Right ventricle myocardium superior (tissue), 1 donor: Measurements from ENCODE around the gene C19orf73. TPM values are rescaled to one million over a fixed set of nuclear protein-coding genes. Genes with fewer than 3 reads are reported as not detected.
A peak's percentile ranks its signal among the peaks of the same experiment; 100 is the strongest.
"Not testable (repeated sequence)": the region's sequence is repeated elsewhere in the genome, so short reads cannot be mapped to it uniquely, and the experiment has no call there.

ENCODE experiments used
- ATAC-seq: fragments of 200-7000 bp; cut with Tn5 transposase; one replicate; pipeline ENCODE4 v1.9.1; 2020; ENCODE audit warnings: mild to moderate bottlenecking; ENCODE audit not compliant: poor library complexity
- DNase-seq: peaks from one replicate; pipeline ENCODE4 v3.0.0-alpha.2; 2020
- intact Hi-C: fragments of 100-400 bp; cut with DNase I; formaldehyde crosslinking; loops from one replicate; pipeline ENCODE4 v1.11.2; 2022
- total RNA-seq: library from RNA; stranded (reverse); fragmentation: NEBNext Ultra II Directional; extraction: Animal tissue kit (Norgen Biotek cat#: 25700); gene quantifications from one replicate; pipeline ENCODE4 v1.2.1, GENCODE V29; 2021
- donor health status: DM: no; HTN: yes; CAD: no; lungs with severe emphysema.

C19orf73 gene
- total RNA-seq, 1 donor from 2014 or later: 1.3 TPM

GRCh38 chr19:49150106-49150943 lies 31.4 kb upstream of the C19orf73 start:
- DNase-seq (peak; percentile 88), ATAC-seq (peak; percentile 71)
- intact Hi-C loops: no loop called here

DNA sequence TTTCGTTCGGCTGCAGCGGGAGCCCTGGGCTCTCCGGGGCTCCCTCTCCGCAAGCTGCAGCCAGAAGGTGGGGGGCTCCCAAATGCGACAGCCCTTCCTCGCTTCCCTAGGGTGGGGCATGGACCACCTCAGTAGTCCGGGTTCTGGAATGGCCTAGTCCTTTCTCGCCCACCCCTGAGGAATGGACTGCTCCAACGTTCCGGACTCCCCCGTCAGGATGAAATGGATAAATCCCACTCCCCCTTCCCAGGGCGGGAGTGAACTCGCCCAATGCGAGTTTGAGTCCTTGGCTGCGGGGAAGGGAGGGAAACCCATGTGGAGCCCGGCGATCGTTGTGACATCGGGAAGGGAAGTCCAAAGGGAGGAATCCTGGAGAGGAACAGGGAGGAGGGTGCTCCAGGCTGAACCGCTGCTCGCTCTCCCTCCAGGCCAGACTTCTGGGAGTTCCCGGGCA lies 30.7 kb upstream of the C19orf73 start:
- ATAC-seq: peak; percentile 52
- intact Hi-C loops: loop anchor here (5.0 kb wide), 1 partner anchor 52 kb away; no protein-coding TSS in a partner anchor
- DNase-seq: peak; percentile 78

DNA sequence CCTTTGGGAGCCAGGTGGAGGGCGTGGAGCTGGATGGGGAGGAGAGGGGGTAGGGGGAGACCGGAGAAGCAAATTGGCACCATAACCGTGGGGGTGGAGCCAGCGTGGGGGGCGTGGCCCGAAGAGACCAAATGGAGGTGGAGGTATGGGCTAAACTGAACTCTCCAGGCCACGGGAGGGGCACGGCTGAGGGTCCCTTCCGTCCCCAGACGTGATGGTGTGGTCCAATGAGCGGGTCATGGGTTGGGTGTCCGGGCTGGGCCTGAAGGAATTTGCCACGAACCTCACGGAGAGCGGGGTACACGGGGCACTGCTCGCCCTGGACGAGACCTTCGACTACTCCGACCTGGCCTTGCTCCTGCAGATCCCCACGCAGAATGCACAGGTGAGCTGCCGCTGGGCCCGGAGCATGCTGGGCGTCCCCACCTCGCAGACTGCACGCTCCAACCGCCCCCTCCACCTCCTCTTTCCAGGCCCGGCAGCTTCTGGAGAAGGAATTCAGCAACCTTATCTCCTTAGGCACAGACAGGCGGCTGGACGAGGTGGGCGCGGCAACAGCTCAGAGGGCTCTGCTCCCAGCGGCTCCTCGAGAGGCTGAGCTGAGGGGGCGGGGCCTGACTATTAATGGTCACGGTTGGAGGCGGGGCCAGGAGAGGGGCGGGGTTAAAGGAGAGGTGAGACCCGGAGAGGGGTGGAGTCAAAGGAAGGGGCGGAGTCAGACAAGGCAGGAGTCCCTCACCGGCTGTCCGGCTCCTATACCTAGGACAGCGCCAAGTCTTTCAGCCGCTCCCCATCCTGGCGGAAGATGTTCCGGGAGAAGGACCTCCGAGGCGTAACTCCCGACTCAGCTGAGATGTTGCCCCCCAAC lies 30.1 kb upstream of the C19orf73 start:
- intact Hi-C loops: loop anchor here (5.0 kb wide), 1 partner anchor 52 kb away; no protein-coding TSS in a partner anchor
- peak; percentile 98 for DNase-seq
- peak; percentile 77 for ATAC-seq

- intact Hi-C loops: loop anchor here (5.0 kb wide), 1 partner anchor 51 kb away; no protein-coding TSS in a partner anchor
- ATAC-seq (no peak), DNase-seq (peak; percentile 52)
These were observed 29.2 kb upstream of the C19orf73 start for GRCh38 chr19:49148044-49148682.

GRCh38 chr19:49146408-49146770 lies 27.4 kb upstream of the C19orf73 start:
- intact Hi-C loops: loop anchor here (5.0 kb wide), 1 partner anchor 49 kb away; no protein-coding TSS in a partner anchor
- ATAC-seq, DNase-seq: not testable (repeated sequence)

DNA sequence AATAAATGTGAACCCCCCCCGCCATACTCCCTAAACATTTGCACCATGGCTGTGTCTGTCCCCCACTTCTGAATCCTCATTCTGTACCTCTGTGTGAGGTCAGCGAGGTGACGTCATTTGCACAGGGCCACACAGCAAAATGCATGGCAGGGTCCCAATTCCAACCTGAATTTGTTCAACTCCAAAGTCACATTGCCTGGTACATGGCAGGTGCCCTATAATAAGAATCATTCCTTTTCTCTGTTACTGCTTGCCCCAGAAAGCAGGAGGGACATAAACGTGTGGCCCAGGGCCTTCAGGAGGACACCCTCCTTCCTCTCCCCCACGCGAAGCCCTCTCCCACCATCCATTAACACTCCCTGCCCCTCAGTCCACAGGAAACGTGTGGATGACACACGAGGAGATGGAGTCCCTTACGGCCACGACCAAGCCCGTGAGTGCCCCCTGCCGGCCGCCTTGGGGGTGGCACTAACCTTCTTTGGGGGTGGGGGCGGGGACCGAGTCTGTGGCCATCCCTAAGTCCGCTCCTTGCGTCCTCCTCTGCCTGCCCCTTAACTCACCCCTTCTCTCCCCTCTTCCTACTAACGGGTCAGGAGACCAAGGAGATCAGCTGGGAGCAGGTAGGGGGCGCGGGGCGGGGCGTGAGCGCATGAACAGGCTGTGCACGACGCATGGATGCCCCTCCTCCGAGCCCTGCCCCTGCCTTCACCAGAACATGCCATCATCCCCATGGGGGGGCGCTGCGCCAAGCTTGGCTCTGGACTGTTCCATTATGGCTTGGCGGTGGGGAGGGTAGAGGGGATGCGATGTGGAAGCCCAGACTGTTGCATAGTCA lies 26.8 kb upstream of the C19orf73 start:
- peak; percentile 89 for DNase-seq
- ATAC-seq: peak; percentile 24
- intact Hi-C loops: loop anchor here (5.0 kb wide), 1 partner anchor 48 kb away; no protein-coding TSS in a partner anchor

- intact Hi-C loops: loop anchor here (5.0 kb wide), 1 partner anchor 36 kb away; no protein-coding TSS in a partner anchor
- DNase-seq (peak; percentile 94), ATAC-seq (peak; percentile 97)
These were observed 24.0 kb upstream of the C19orf73 start for GRCh38 chr19:49142866-49143335.

- no peak for DNase-seq
- no peak for ATAC-seq
- intact Hi-C loops: loop anchor here (5.0 kb wide), 1 partner anchor 34 kb away; no protein-coding TSS in a partner anchor
These were observed 22.4 kb upstream of the C19orf73 start for GRCh38 chr19:49141352-49141751.

GRCh38 chr19:49140951-49141350 lies 22.0 kb upstream of the C19orf73 start:
- no peak for ATAC-seq
- intact Hi-C loops: loop anchor here (5.0 kb wide), 1 partner anchor 34 kb away; no protein-coding TSS in a partner anchor
- DNase-seq: no peak

DNA sequence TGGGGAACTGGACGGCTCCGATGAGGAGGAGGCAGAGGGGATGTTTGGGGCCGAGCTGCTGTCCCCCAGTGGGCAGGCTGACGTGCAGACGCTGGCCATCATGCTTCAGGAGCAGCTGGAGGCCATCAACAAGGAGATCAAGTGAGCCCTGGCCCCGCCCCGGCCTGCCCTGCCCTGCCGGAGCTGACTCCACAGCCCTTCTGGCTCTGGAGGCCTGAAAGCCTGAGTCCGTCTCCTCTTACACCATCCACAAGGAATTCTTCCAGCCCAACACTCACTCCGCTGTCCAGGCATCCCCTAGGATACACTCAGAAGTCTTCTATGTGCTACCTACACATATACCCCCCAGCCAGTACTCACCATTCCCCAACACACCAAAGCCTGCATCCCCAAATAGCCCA lies 17.8 kb upstream of the C19orf73 start:
- ATAC-seq: peak; percentile 83
- intact Hi-C loops: no loop called here
- peak; percentile 91 for DNase-seq

DNA sequence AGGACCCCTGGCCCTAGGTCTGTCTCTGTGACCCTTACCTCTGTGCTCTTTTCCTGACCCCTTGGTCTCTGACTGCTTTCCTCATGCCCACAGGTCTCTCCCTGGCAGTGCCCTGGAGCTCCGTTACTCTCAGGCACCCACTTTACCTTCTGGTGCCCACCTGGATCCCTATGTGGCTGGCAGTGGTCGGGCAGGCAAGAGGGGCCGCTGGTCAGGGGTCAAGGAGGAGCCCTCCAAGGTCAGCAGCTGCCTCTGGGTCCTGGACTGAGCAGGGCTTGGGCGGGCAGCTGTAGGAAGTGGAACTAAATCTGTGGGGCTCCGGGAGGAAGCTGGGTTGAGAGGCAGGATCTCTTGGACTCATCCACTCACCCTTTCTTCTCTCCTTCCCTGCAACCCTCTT lies 16.7 kb upstream of the C19orf73 start:
- intact Hi-C loops: no loop called here

GRCh38 chr19:49133621-49134454 lies 14.9 kb upstream of the C19orf73 start:
- intact Hi-C loops: no loop called here
- DNase-seq: peak; percentile 83

More for the DNA sequence above, 16.7 kb upstream of the C19orf73 start:
- ATAC-seq: no peak
- DNase-seq: no peak

DNA sequence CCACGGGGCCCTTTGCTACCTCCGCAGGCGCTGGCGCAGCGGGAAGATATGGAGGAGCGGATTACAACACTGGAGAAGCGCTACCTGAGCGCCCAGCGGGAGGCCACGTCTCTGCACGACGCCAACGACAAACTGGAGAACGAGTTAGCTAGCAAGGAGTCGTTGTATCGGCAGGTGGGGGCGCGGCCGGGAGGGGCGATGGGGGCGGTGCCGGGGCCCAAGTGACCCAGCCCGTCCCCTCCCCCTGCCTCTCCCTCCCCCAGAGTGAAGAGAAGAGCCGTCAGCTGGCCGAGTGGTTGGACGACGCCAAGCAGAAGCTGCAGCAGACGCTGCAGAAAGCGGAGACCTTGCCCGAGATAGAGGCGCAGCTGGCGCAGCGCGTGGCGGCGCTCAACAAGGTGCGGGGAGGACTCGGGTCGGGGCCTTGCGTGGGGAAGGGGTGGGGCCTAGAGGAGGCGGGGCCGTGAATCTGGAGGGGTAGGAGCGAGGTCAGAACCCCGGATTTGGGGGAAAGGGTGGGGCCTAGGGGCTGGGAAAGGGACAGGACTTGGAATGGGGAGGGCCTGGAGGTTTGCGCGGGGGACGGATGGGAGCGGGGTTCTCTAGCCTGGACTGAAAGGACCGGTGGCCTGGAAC lies 14.1 kb upstream of the C19orf73 start:
- ATAC-seq: peak; percentile 36
- peak; percentile 74 for DNase-seq
- intact Hi-C loops: no loop called here

More at GRCh38 chr19:49133621-49134454, 14.9 kb upstream of the C19orf73 start:
- ATAC-seq: peak; percentile 69

GRCh38 chr19:49130325-49130724 lies 11.4 kb upstream of the C19orf73 start:
- no peak for ATAC-seq
- intact Hi-C loops: no loop called here
- peak; percentile 30 for DNase-seq

DNA sequence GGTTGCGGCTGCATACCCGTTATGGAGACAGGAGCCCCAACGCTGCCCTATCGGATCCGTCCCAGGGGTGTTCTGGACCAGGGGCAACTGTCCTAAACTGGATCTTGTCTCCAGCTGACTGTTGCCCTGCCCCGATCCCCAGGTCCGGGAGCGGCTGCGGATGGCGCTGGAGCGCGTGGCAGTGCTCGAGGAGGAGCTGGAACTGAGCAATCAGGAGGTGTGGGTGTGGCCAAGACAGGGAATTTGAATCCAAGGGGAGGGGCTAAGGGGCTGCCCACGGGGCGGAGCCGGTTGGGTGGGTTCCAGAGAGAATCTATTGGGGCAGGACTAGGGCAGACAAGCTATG lies 10.3 kb upstream of the C19orf73 start:
- no peak for ATAC-seq
- peak; percentile 36 for DNase-seq
- intact Hi-C loops: no loop called here

DNA sequence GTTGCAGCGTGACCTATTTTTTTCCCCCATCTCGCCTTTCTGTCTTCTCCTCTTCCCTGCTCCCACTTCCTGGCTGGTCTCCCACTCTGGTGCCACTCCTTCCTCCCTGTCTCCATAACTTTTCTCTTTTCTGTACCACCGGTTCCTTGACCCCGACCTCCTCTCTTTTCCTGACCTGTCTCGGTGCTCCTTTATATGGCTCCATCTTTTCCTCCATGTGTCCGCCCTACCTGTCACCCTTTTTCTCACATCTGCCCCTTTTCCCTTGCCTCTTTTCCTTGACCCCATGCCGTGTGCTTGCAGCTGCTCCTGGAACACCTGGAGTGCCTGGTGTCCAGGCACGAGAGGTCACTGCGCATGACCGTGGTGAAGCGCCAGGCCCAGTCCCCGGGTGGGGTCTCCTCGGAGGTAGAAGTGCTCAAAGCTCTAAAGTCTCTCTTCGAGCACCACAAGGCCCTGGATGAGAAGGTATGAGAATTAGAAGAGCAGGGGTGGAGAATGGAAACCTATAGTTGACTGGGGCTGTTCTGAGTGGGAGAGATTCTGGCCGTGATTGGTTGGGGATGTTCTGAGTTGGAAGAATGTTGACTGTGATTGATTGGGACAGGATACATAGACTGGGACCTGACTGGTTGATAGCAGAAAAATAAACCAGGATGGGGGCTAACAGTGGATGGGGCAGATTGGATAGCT lies 9.7 kb upstream of the C19orf73 start:
- intact Hi-C loops: no loop called here

More for the DNA sequence above, 9.7 kb upstream of the C19orf73 start:
- peak; percentile 32 for DNase-seq
- ATAC-seq: no peak
